OCI-LY1 (cell line): Measurements from ENCODE around the gene PCF11.

ENCODE experiments used
- CTCF ChIP-seq: fragments of 200-600 bp; sonication (generic), shearing (Covaris generic); IDR thresholded peaks from 2 replicates; pipeline ENCODE4 v1.5.1; 2017; ENCODE audit warnings: mild to moderate bottlenecking, antibody characterized with exemption, low read length, moderate library complexity, mixed read lengths
- EZH2 ChIP-seq: fragments of 200-600 bp; sonication (generic), shearing (Covaris generic); IDR thresholded peaks from 2 replicates; pipeline ENCODE4 v1.8.0; 2017; ENCODE audit warnings: borderline replicate concordance, mixed run types, mild to moderate bottlenecking, antibody characterized with exemption, low read length, moderate library complexity, mixed read lengths

GRCh38 chr11:83116015-83116641 lies 40.8 kb upstream of the PCF11 start:
- TF ChIP-seq CTCF (no peak), EZH2 (no peak)
